ACC112 (cell line): ENCODE results near the gene TRPM2.
"Not testable (repeated sequence)": the region's sequence is repeated elsewhere in the genome, so short reads cannot be mapped to it uniquely, and the experiment has no call there.

ENCODE experiments used
- H2AFZ ChIP-seq: fragments of 200-600 bp; sonication (generic); one replicate; pipeline ENCODE4 v1.6.0; 2017; ENCODE audit warnings: antibody characterized with exemption, low read length; ENCODE audit not compliant: unreplicated experiment
- H3K27ac ChIP-seq: fragments of 200-600 bp; sonication (generic); 2 replicates; pipeline ENCODE4 v1.5.1; 2014; ENCODE audit warnings: low read depth, mild to moderate bottlenecking, antibody characterized with exemption, low read length, moderate library complexity
- H3K27me3 ChIP-seq: fragments of 200-600 bp; sonication (generic); 2 replicates; pipeline ENCODE4 v1.6.1; 2014; ENCODE audit warnings: mild to moderate bottlenecking, antibody characterized with exemption, low read length, moderate library complexity, mixed read lengths; ENCODE audit not compliant: insufficient read depth
- H3K36me3 ChIP-seq: fragments of 200-600 bp; sonication (generic); 2 replicates; pipeline ENCODE4 v1.6.1; 2016; ENCODE audit warnings: mild to moderate bottlenecking, antibody characterized with exemption, low read length, moderate library complexity, mixed read lengths; ENCODE audit not compliant: insufficient read depth
- H3K4me1 ChIP-seq: fragments of 200-600 bp; sonication (generic); one replicate; pipeline ENCODE4 v1.6.1; 2016; ENCODE audit warnings: low read length, mixed read lengths; ENCODE audit not compliant: insufficient read depth, unreplicated experiment, control insufficient read depth
- H3K4me3 ChIP-seq: fragments of 200-600 bp; sonication (generic); 2 replicates; pipeline ENCODE4 v1.5.1; 2014; ENCODE audit warnings: mild to moderate bottlenecking, low read depth, low read length
- H3K79me2 ChIP-seq: fragments of 200-600 bp; sonication (generic); one replicate; pipeline ENCODE4 v1.6.0; 2016; ENCODE audit warnings: low read length; ENCODE audit not compliant: control insufficient read depth, unreplicated experiment, insufficient read depth

TRPM2 gene

DNA sequence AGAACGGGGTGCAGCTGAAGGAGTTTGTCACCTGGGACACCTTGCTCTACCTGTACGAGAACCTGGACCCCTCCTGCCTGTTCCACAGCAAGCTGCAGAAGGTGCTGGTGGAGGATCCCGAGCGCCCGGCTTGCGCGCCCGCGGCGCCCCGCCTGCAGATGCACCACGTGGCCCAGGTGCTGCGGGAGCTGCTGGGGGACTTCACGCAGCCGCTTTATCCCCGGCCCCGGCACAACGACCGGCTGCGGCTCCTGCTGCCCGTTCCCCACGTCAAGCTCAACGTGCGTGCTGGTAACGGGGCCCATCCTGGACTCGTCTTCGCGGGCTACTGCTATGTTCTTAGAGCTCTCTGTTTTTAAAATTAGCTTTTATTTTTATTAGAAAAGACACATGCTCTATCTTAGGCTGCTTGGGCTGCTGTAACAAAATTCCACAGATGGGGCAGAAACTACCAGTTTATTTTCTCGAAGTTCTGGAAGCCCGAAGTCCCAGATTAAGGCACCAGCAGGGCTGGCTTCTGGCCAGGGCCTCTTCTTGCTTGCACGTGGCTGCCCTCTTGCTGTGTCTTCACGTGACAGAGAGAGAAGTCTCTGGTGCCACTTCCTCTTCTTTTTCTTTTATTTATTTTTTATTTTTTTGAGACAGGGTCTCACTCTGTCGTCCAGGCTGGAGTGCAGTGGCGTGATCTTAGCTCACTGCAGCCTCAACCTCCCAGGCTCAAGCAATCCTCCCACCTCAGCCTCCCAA, 38.1 kb downstream of the TRPM2 start:
- Histone ChIP-seq H2AFZ (no peak overlapping the region), H3K27ac (no peak overlapping the region), H3K4me3 (no peak overlapping the region), H3K36me3 (no peaks in the 10 kb centered on the region), H3K4me1 (no peaks in the 10 kb centered on the region), H3K79me2 (no peaks in the 10 kb centered on the region), H3K27me3 (peaks cover 5% of the 10 kb centered on the region; the same call in 1 of the 2 replicates)

GRCh38 chr21:44392185-44392584, 38.8 kb downstream of the TRPM2 start:
- Histone ChIP-seq H3K27ac (no peak overlapping the region), H3K4me3 (no peak overlapping the region), H3K27me3 (peaks cover 5% of the 10 kb centered on the region; the same call in 1 of the 2 replicates), H2AFZ (no peak overlapping the region), H3K79me2 (no peaks in the 10 kb centered on the region), H3K36me3 (no peaks in the 10 kb centered on the region), H3K4me1 (no peaks in the 10 kb centered on the region)

GRCh38 chr21:44392916-44393315, 39.5 kb downstream of the TRPM2 start:
- H3K27me3 ChIP-seq = peaks cover 5% of the 10 kb centered on the region; the same call in 1 of the 2 replicates
- no peaks in the 10 kb centered on the region for H3K36me3 ChIP-seq
- no peaks in the 10 kb centered on the region for H3K79me2 ChIP-seq
- no peak overlapping the region for H3K27ac ChIP-seq
- H2AFZ ChIP-seq = no peak overlapping the region
- H3K4me3 ChIP-seq = no peak overlapping the region
- H3K4me1 ChIP-seq = no peaks in the 10 kb centered on the region

GRCh38 chr21:44394733-44395132, 41.3 kb downstream of the TRPM2 start:
- no peaks in the 10 kb centered on the region for H3K36me3 ChIP-seq
- no peak overlapping the region for H3K27ac ChIP-seq
- no peak overlapping the region for H2AFZ ChIP-seq
- no peak overlapping the region for H3K4me3 ChIP-seq
- no peaks in the 10 kb centered on the region for H3K4me1 ChIP-seq
- no peaks in the 10 kb centered on the region for H3K79me2 ChIP-seq
- peaks cover 5% of the 10 kb centered on the region; the same call in 1 of the 2 replicates for H3K27me3 ChIP-seq

DNA sequence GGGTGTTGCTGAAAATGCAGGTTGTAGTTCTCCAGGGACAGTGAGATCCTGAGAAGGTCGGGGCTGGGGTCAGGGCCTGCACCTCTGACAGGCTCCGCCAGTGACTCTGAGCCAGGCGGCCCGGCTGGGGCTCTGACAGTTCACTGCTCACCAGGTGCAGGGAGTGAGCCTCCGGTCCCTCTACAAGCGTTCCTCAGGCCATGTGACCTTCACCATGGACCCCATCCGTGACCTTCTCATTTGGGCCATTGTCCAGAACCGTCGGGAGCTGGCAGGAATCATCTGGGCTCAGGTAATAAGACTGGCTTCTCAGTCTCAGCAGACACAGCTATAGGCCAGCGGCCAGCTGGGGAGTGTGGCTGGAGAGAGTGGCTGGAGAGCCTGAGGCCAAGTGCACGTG, 41.8 kb downstream of the TRPM2 start:
- Histone ChIP-seq H3K27ac (no peak overlapping the region), H3K4me1 (no peaks in the 10 kb centered on the region), H3K79me2 (no peaks in the 10 kb centered on the region), H3K27me3 (peaks cover 5% of the 10 kb centered on the region; the same call in 1 of the 2 replicates), H3K36me3 (no peaks in the 10 kb centered on the region), H3K4me3 (no peak overlapping the region), H2AFZ (no peak overlapping the region)

GRCh38 chr21:44396803-44397202, 43.4 kb downstream of the TRPM2 start:
- H3K4me1 ChIP-seq, H3K27ac ChIP-seq, H3K79me2 ChIP-seq, H3K36me3 ChIP-seq, H2AFZ ChIP-seq, H3K27me3 ChIP-seq, H3K4me3 ChIP-seq: not testable (repeated sequence)

DNA sequence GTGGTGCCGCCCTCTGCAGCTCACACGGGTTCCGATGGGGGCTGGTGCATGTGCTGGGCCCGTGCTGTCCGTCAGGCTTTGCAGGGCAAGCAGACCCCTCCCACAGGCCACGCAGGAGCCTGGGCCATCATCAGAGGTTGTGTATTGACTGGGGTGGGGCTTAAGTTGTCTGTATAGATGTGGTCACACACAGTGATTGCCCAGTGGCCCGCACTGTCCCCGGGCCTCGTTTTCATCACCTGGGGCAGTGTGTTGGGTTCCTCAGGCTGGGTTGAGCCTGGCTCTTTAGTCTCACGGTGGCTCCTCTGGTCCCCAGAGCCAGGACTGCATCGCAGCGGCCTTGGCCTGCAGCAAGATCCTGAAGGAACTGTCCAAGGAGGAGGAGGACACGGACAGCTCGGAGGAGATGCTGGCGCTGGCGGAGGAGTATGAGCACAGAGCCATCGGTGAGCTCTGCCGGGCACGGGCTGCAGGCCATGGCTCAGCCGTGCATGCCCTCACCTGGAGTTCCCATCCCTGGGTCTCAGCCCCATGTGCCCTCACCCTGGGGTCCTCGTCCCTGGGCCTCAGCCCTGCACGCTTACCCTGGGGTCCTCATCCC, 44.1 kb downstream of the TRPM2 start:
- Histone ChIP-seq H3K79me2 (no peaks in the 10 kb centered on the region), H3K36me3 (no peaks in the 10 kb centered on the region), H3K27ac (no peak overlapping the region), H3K4me3 (no peak overlapping the region), H3K4me1 (no peaks in the 10 kb centered on the region), H2AFZ (no peak overlapping the region), H3K27me3 (no peaks in the 10 kb centered on the region)

- no peaks in the 10 kb centered on the region for H3K79me2 ChIP-seq
- H3K4me1 ChIP-seq = no peaks in the 10 kb centered on the region
- H3K4me3 ChIP-seq = no peak overlapping the region
- H3K27me3 ChIP-seq = no peaks in the 10 kb centered on the region
- no peak overlapping the region for H3K27ac ChIP-seq
- H3K36me3 ChIP-seq = no peaks in the 10 kb centered on the region
- H2AFZ ChIP-seq = no peak overlapping the region
These were observed 45.1 kb downstream of the TRPM2 start for GRCh38 chr21:44398499-44398898.

DNA sequence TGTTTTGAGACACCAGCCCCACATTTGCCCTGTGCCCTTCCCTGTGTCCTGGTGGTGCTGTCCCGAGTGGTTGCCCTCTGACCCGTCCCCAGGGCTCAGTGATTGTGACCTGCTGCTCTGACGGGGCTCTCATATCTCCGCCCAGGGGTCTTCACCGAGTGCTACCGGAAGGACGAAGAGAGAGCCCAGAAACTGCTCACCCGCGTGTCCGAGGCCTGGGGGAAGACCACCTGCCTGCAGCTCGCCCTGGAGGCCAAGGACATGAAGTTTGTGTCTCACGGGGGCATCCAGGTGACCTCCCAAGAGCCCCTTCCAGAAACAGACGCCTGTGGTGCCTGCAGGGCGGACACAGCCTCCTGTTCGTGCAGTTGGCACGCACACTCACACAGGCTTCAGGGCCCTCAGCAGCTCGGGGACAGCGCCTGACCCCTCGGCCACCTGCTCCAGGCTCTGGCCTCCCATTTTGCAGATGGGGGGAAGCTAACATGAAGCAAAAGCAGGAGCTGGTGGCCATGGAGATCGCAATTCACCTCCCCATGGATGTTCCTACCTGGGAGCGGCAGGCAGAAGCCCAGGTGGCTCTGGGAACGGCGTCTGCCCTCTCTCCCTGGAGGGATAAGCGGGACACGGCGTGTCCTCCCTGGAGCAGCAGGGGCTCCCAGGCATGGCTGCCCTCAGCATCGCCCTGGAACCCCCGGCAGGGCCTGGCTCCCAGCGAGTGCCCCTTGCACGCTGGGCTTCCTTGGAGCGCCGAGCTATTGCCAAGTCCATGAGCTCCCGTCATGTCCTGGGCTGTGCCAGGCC, 45.9 kb downstream of the TRPM2 start:
- Histone ChIP-seq H2AFZ (no peak overlapping the region), H3K79me2 (no peaks in the 10 kb centered on the region), H3K4me3 (no peak overlapping the region), H3K27me3 (no peaks in the 10 kb centered on the region), H3K4me1 (no peaks in the 10 kb centered on the region), H3K27ac (no peak overlapping the region), H3K36me3 (no peaks in the 10 kb centered on the region)

GRCh38 chr21:44399955-44400790, 46.8 kb downstream of the TRPM2 start:
- H3K4me1 ChIP-seq = no peaks in the 10 kb centered on the region
- no peak overlapping the region for H3K27ac ChIP-seq
- no peaks in the 10 kb centered on the region for H3K79me2 ChIP-seq
- no peaks in the 10 kb centered on the region for H3K27me3 ChIP-seq
- no peaks in the 10 kb centered on the region for H3K36me3 ChIP-seq
- no peak overlapping the region for H2AFZ ChIP-seq
- no peak overlapping the region for H3K4me3 ChIP-seq
